ENCODE measurements around the gene SEPTIN2. TPM values are rescaled to one million over a fixed set of nuclear protein-coding genes. Genes with fewer than 3 reads are reported as not detected.

Gene SEPTIN2
- total RNA-seq, 1 experiment from 2014 or later, result 353 TPM

DNA sequence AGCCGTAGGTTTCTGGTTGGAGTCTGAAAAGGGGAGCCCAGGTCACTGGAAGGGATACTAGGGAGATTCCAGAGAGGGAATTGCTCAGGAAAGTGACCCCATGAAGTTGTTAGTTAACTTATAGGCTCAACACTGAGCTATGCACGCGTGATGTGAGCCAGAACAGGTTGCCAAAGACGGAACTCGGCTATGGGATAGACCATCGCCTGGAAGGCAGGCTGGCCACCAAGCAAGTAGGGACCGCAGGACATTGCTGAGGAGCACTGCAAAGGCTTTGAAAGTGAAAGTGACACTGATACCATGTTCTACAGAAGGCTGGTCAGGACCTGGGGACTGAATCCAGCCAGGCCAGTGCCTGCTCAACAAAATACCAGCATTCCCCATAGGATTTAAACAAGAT lies 47.7 kb downstream of the SEPTIN2 start:
- POLR2A ChIA-PET, result no interaction called here
- DNase-seq (ENCODE audit: low spot score) (no peak), ATAC-seq (no peak)
- CTCF ChIA-PET, result interaction anchor here (1.0 to 2.5 kb wide), 4 partner anchors 22 to 235 kb away, joined by 3 to 12 read pairs (median 4); no protein-coding TSS in a partner anchor
- Mint-ChIP-seq H3K9me3 (no peaks in the 10 kb centered on the region), H3K27me3 (ENCODE audit: low read depth) (no peaks in the 10 kb centered on the region), H3K36me3 (no peaks in the 10 kb centered on the region), H3K27ac (no peak overlapping the region), H3K4me1 (peaks cover 35% of the 10 kb centered on the region), H3K4me3 (no peak overlapping the region)
- TF ChIP-seq, protein P1, sequence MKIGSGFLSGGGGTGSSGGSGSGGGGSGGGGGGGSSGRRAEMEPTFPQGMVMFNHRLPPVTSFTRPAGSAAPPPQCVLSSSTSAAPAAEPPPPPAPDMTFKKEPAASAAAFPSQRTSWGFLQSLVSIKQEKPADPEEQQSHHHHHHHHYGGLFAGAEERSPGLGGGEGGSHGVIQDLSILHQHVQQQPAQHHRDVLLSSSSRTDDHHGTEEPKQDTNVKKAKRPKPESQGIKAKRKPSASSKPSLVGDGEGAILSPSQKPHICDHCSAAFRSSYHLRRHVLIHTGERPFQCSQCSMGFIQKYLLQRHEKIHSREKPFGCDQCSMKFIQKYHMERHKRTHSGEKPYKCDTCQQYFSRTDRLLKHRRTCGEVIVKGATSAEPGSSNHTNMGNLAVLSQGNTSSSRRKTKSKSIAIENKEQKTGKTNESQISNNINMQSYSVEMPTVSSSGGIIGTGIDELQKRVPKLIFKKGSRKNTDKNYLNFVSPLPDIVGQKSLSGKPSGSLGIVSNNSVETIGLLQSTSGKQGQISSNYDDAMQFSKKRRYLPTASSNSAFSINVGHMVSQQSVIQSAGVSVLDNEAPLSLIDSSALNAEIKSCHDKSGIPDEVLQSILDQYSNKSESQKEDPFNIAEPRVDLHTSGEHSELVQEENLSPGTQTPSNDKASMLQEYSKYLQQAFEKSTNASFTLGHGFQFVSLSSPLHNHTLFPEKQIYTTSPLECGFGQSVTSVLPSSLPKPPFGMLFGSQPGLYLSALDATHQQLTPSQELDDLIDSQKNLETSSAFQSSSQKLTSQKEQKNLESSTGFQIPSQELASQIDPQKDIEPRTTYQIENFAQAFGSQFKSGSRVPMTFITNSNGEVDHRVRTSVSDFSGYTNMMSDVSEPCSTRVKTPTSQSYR (CRISPR knock-in tag; IDR thresholded peaks at IDR 0.05), result no peak
- TF ChIP-seq NFE2L1 (CRISPR knock-in tag; IDR thresholded peaks at IDR 0.05) (no peak), TP53 (CRISPR knock-in tag; IDR thresholded peaks at IDR 0.05) (no peak)
- TF ChIP-seq, protein P2, sequence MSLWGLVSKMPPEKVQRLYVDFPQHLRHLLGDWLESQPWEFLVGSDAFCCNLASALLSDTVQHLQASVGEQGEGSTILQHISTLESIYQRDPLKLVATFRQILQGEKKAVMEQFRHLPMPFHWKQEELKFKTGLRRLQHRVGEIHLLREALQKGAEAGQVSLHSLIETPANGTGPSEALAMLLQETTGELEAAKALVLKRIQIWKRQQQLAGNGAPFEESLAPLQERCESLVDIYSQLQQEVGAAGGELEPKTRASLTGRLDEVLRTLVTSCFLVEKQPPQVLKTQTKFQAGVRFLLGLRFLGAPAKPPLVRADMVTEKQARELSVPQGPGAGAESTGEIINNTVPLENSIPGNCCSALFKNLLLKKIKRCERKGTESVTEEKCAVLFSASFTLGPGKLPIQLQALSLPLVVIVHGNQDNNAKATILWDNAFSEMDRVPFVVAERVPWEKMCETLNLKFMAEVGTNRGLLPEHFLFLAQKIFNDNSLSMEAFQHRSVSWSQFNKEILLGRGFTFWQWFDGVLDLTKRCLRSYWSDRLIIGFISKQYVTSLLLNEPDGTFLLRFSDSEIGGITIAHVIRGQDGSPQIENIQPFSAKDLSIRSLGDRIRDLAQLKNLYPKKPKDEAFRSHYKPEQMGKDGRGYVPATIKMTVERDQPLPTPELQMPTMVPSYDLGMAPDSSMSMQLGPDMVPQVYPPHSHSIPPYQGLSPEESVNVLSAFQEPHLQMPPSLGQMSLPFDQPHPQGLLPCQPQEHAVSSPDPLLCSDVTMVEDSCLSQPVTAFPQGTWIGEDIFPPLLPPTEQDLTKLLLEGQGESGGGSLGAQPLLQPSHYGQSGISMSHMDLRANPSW (CRISPR knock-in tag; conservative IDR thresholded peaks at IDR 0.05; ENCODE audit: low read depth), result no peak
- TF ChIP-seq, protein P3, sequence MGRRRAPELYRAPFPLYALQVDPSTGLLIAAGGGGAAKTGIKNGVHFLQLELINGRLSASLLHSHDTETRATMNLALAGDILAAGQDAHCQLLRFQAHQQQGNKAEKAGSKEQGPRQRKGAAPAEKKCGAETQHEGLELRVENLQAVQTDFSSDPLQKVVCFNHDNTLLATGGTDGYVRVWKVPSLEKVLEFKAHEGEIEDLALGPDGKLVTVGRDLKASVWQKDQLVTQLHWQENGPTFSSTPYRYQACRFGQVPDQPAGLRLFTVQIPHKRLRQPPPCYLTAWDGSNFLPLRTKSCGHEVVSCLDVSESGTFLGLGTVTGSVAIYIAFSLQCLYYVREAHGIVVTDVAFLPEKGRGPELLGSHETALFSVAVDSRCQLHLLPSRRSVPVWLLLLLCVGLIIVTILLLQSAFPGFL (CRISPR knock-in tag; IDR thresholded peaks at IDR 0.05; ENCODE audit: borderline replicate concordance), result no peak

GRCh38 chr2:241364781-241365180 lies 49.1 kb downstream of the SEPTIN2 start:
- Mint-ChIP-seq H3K27ac (no peak overlapping the region), H3K4me1 (peaks cover 28% of the 10 kb centered on the region), H3K9me3 (no peaks in the 10 kb centered on the region), H3K27me3 (ENCODE audit: low read depth) (no peaks in the 10 kb centered on the region), H3K4me3 (no peak overlapping the region), H3K36me3 (no peaks in the 10 kb centered on the region)
- no peak for TF ChIP-seq NR2C2 (CRISPR knock-in tag; IDR thresholded peaks at IDR 0.05)
- TF ChIP-seq, protein P4, sequence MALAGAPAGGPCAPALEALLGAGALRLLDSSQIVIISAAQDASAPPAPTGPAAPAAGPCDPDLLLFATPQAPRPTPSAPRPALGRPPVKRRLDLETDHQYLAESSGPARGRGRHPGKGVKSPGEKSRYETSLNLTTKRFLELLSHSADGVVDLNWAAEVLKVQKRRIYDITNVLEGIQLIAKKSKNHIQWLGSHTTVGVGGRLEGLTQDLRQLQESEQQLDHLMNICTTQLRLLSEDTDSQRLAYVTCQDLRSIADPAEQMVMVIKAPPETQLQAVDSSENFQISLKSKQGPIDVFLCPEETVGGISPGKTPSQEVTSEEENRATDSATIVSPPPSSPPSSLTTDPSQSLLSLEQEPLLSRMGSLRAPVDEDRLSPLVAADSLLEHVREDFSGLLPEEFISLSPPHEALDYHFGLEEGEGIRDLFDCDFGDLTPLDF (CRISPR knock-in tag; IDR thresholded peaks at IDR 0.05), result no peak
- no peak for TF ChIP-seq ZNF219 (CRISPR knock-in tag; IDR thresholded peaks at IDR 0.05; ENCODE audit: borderline replicate concordance)
- no peak for TF ChIP-seq ZNF317 (CRISPR knock-in tag; IDR thresholded peaks at IDR 0.05; ENCODE audit: borderline replicate concordance, low read depth)
- TF ChIP-seq ZNF263 (CRISPR knock-in tag; IDR thresholded peaks at IDR 0.05; ENCODE audit: low read depth), result no peak
- TF ChIP-seq RORB (CRISPR knock-in tag; IDR thresholded peaks at IDR 0.05), result no peak
- TF ChIP-seq KAT7 (CRISPR knock-in tag; IDR thresholded peaks at IDR 0.05; ENCODE audit: borderline replicate concordance), result no peak
- no peak for TF ChIP-seq FOXJ3 (CRISPR knock-in tag; IDR thresholded peaks at IDR 0.05; ENCODE audit: borderline replicate concordance)
- no peak for TF ChIP-seq JUN (CRISPR knock-in tag; IDR thresholded peaks at IDR 0.05)
- TF ChIP-seq ERG (CRISPR knock-in tag; IDR thresholded peaks at IDR 0.05), result no peak
- no peak for TF ChIP-seq HMGA2 (CRISPR knock-in tag; IDR thresholded peaks at IDR 0.05)
- TF ChIP-seq, protein P3 (CRISPR knock-in tag; IDR thresholded peaks at IDR 0.05; ENCODE audit: borderline replicate concordance), result no peak
- ChIA-PET POLR2A (no interaction called here), CTCF (interaction anchor here (1.4 kb wide), 1 partner anchor 27 kb away, joined by 5 read pairs; no protein-coding TSS in a partner anchor)
- DNase-seq (ENCODE audit: low spot score), result no peak
- ATAC-seq, result no peak
